Neural progenitor cell (in vitro differentiated cells): ENCODE results near the gene NUBP2. TPM values are rescaled to one million over a fixed set of nuclear protein-coding genes. Genes with fewer than 3 reads are reported as not detected.
A peak's percentile ranks its signal among the peaks of the same experiment; 100 is the strongest.

Source experiments
- DNase-seq: peaks from one replicate; pipeline ENCODE4 v3.0.0-alpha.2; 2016; ENCODE audit warnings: low spot score
- H2AFZ ChIP-seq: fragments of 200-600 bp; sonication (generic); replicated peaks from 2 replicates; pipeline ENCODE4 v1.6.1; 2016; ENCODE audit warnings: antibody characterized with exemption
- H3F3A ChIP-seq: fragments of 200-600 bp; sonication (generic); 2 replicates; pipeline ENCODE4 v1.6.1; 2016; ENCODE audit warnings: antibody characterized with exemption, low read depth
- H3K27ac ChIP-seq: fragments of 200-600 bp; sonication (generic); 2 replicates; pipeline ENCODE4 v1.5.1; 2016; ENCODE audit warnings: mild to moderate bottlenecking
- H3K27me3 ChIP-seq: fragments of 200-600 bp; sonication (generic); 2 replicates; pipeline ENCODE4 v1.6.1; 2016; ENCODE audit warnings: mild to moderate bottlenecking, moderate library complexity
- H3K36me3 ChIP-seq: fragments of 200-600 bp; sonication (generic); 2 replicates; pipeline ENCODE4 v1.5.1; 2016
- H3K4me1 ChIP-seq: fragments of 200-600 bp; sonication (generic); 2 replicates; pipeline ENCODE4 v1.6.1; 2016; ENCODE audit warnings: mixed run types
- H3K4me2 ChIP-seq: fragments of 200-600 bp; sonication (generic); 2 replicates; pipeline ENCODE4 v1.6.1; 2016
- H3K4me3 ChIP-seq: fragments of 200-600 bp; sonication (generic); 2 replicates; pipeline ENCODE4 v1.5.1; 2016
- H3K79me2 ChIP-seq: fragments of 200-600 bp; sonication (generic); 2 replicates; pipeline ENCODE4 v1.6.1; 2016; ENCODE audit warnings: low read depth
- H3K9ac ChIP-seq: fragments of 200-600 bp; sonication (generic); 2 replicates; pipeline ENCODE4 v1.6.1; 2016
- H3K9me3 ChIP-seq: fragments of 200-600 bp; sonication (generic); 2 replicates; pipeline ENCODE4 v1.5.1; 2016; ENCODE audit warnings: low read depth
- H4K20me1 ChIP-seq: fragments of 200-600 bp; sonication (generic); 2 replicates; pipeline ENCODE4 v1.6.1; 2016; ENCODE audit warnings: low read depth
- H3K27ac Mint-ChIP-seq: 3 replicates; pipeline ENCODE4 v1.8.0; 2021; ENCODE audit warnings: mixed read lengths
- H3K27me3 Mint-ChIP-seq: 2 replicates; pipeline ENCODE4 v1.8.0; 2022; ENCODE audit warnings: low read depth, mild to moderate bottlenecking, inconsistent platforms, moderate library complexity, mixed read lengths; ENCODE audit not compliant: insufficient read depth
- H3K36me3 Mint-ChIP-seq: 3 replicates; pipeline ENCODE4 v1.8.0; 2021; ENCODE audit warnings: mixed read lengths
- H3K4me1 Mint-ChIP-seq: 3 replicates; pipeline ENCODE4 v1.8.0; 2021; ENCODE audit warnings: mixed read lengths
- H3K4me3 Mint-ChIP-seq: 3 replicates; pipeline ENCODE4 v1.8.0; 2021; ENCODE audit warnings: mild to moderate bottlenecking, moderate library complexity, mixed read lengths
- H3K9me3 Mint-ChIP-seq: 3 replicates; pipeline ENCODE4 v1.8.0; 2020; ENCODE audit warnings: mixed read lengths
- CTCF ChIP-seq: fragments of 200-600 bp; sonication (generic); IDR thresholded peaks from 2 replicates; pipeline ENCODE4 v1.5.1; 2017; ENCODE audit warnings: antibody characterized with exemption, mild to moderate bottlenecking
- EZH2 ChIP-seq: fragments of 200-600 bp; sonication (generic); IDR thresholded peaks from 2 replicates; pipeline ENCODE4 v1.6.1; 2017; ENCODE audit warnings: antibody characterized with exemption, mild to moderate bottlenecking, moderate library complexity
- EZH2phosphoT487 ChIP-seq: fragments of 200-600 bp; sonication (generic); IDR thresholded peaks from 2 replicates; pipeline ENCODE4 v1.6.1; 2017; ENCODE audit warnings: antibody characterized with exemption
- microRNA-seq: library from miRNA; unstranded; fragments of <30 nt; microRNA quantifications from one replicate; pipeline ENCODE4, GENCODE V29; 2016
- small RNA-seq: library from RNA; depleted of rRNA; stranded (forward); fragments of <200 nt; gene quantifications from one replicate; pipeline ENCODE3, GENCODE V24; 2015
- total RNA-seq: library from RNA; depleted of rRNA; stranded (reverse); fragments of >200 nt; gene quantifications from 2 replicates; pipeline ENCODE4 v1.2.3, GENCODE V29; 2015; ENCODE audit warnings: low replicate concordance

The NUBP2 gene
- total RNA-seq, 1 donor from 2014 or later: 22.8 TPM

DNA sequence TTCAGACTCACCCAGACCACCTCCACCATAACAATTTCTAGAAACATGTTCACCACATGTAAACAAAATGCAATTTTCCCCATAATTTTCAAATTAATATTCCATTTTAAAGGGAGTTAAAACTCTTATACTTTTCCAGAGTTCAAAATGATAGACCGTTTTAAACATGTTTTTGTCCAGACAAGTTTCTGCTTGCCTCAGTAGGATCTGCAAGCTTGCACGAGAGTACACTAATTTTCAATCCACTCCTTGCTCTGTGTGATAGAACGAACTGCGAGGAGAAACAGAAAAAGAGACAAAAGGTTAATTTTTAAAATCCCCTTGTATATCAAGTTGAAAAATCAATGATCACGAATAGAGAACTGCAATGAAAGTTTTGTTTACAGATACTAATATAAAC, 51.3 kb downstream of the NUBP2 start:
- H3K4me1 Mint-ChIP-seq: peaks cover 2% of the 10 kb centered on the region
- H3K36me3 ChIP-seq: no peaks in the 10 kb centered on the region
- H3K27me3 Mint-ChIP-seq: peaks cover 4% of the 10 kb centered on the region
- H3K4me3 ChIP-seq: no peak overlapping the region
- H3K4me3 Mint-ChIP-seq: no peak overlapping the region
- no peaks in the 10 kb centered on the region for H3K79me2 ChIP-seq
- no peaks in the 10 kb centered on the region for H3K9me3 ChIP-seq
- no peaks in the 10 kb centered on the region for H4K20me1 ChIP-seq
- H3K27ac Mint-ChIP-seq: no peak overlapping the region
- no peak overlapping the region for H2AFZ ChIP-seq
- H3K4me2 ChIP-seq: no peak overlapping the region
- peaks cover 1% of the 10 kb centered on the region for H3K36me3 Mint-ChIP-seq
- H3F3A ChIP-seq: peaks cover 6% of the 10 kb centered on the region
- TF ChIP-seq EZH2phosphoT487: no peak
- no peak for TF ChIP-seq CTCF
- TF ChIP-seq EZH2: no peak
- no peak overlapping the region for H3K9ac ChIP-seq
- H3K27ac ChIP-seq: no peak overlapping the region
- H3K27me3 ChIP-seq: no peaks in the 10 kb centered on the region
- H3K4me1 ChIP-seq: no peaks in the 10 kb centered on the region
- H3K9me3 Mint-ChIP-seq: no peaks in the 10 kb centered on the region
- no peak for DNase-seq

Small RNAs within 50 kb of the gene (microRNA-seq; reads per million reads assigned to microRNA genes)
- 4.9 reads per million, percentile 25 among the genes with 10 or more reads in this experiment for gene MIR3177

Small RNAs within 50 kb of the gene (small RNA-seq; reads per million reads assigned to genes)
- gene MIR3177: 0.20 reads per million

Other genes with a start within 250 kb of the NUBP2 start
- gene TMEM204, start 249.3 kb upstream of the NUBP2 start, total RNA-seq: not detected in 2 replicates
- 33.8 and 64.4 TPM in 2 replicates for gene IFT140, start 170.9 kb upstream of the NUBP2 start, total RNA-seq
- gene CRAMP1, start 170.6 kb upstream of the NUBP2 start, total RNA-seq: 11.7 and 19.5 TPM in 2 replicates
- 187 and 207 TPM in 2 replicates for gene JPT2, start 104.7 kb upstream of the NUBP2 start, total RNA-seq
- gene MAPK8IP3, start 76.8 kb upstream of the NUBP2 start, total RNA-seq: 28.5 and 71.3 TPM in 2 replicates
- gene NME3, start 11.4 kb upstream of the NUBP2 start, total RNA-seq: 15.6 and 42.5 TPM in 2 replicates
- gene EME2, start 10.2 kb upstream of the NUBP2 start, total RNA-seq: 2.3 and 10.3 TPM in 2 replicates
- gene MRPS34, start 9.8 kb upstream of the NUBP2 start, total RNA-seq: 48.4 and 108 TPM in 2 replicates
- gene SPSB3, start 389 bp upstream of the NUBP2 start, total RNA-seq: 18.7 and 53.4 TPM in 2 replicates
- gene IGFALS, start 10.7 kb downstream of the NUBP2 start, total RNA-seq: not detected in 2 replicates
- 38.3 and 72.1 TPM in 2 replicates for gene HAGH, start 43.9 kb downstream of the NUBP2 start, total RNA-seq
- 18.5 and 21.6 TPM in 2 replicates for gene FAHD1, start 44.2 kb downstream of the NUBP2 start, total RNA-seq
- gene MEIOB, start 89.2 kb downstream of the NUBP2 start, total RNA-seq: 1.9 and 3.7 TPM in 2 replicates
- 1.1 TPM in 1 of 2 replicates, not detected in the other for gene HS3ST6, start 135.5 kb downstream of the NUBP2 start, total RNA-seq
- gene MSRB1, start 160.2 kb downstream of the NUBP2 start, total RNA-seq: 19.4 and 26.9 TPM in 2 replicates
- not detected in 2 replicates for gene RPL3L, start 171.7 kb downstream of the NUBP2 start, total RNA-seq
- gene NDUFB10, start 176.6 kb downstream of the NUBP2 start, total RNA-seq: 155 and 160 TPM in 2 replicates
- gene RPS2, start 181.9 kb downstream of the NUBP2 start, total RNA-seq: 3,079 and 5,348 TPM in 2 replicates
- not detected in 2 replicates for gene RNF151, start 183.9 kb downstream of the NUBP2 start, total RNA-seq
- gene TBL3, start 189.1 kb downstream of the NUBP2 start, total RNA-seq: 30.7 and 47.6 TPM in 2 replicates
- not detected in 2 replicates for gene NOXO1, start 198.5 kb downstream of the NUBP2 start, total RNA-seq
- gene GFER, start 201.2 kb downstream of the NUBP2 start, total RNA-seq: 35.1 and 35.5 TPM in 2 replicates
- gene SYNGR3, start 207.0 kb downstream of the NUBP2 start, total RNA-seq: 4.4 and 8.7 TPM in 2 replicates
- 12.7 and 31.2 TPM in 2 replicates for gene ZNF598, start 226.9 kb downstream of the NUBP2 start, total RNA-seq
- gene NPW, start 236.8 kb downstream of the NUBP2 start, total RNA-seq: 0.99 TPM in 1 of 2 replicates, not detected in the other
- 3.0 and 9.1 TPM in 2 replicates for gene NHERF2, start 243.9 kb downstream of the NUBP2 start, total RNA-seq